K562 (cell line): Measurements from ENCODE around the gene ARHGAP22.

Experiments
- CTCF ChIP-seq, 3 experiments: IDR thresholded peaks in 2 of 3; conservative IDR thresholded peaks in 1 of 3; 2 replicates each; pipeline ENCODE4 v1.5.1; 2011 to 2012; ENCODE audit warnings: low read length in 3 of 3, mild to moderate bottlenecking in 3 of 3, control low read depth in 2 of 3, improper control_type of control experiment in 1 of 3, inconsistent platforms in 1 of 3, low read depth in 1 of 3, mixed read lengths in 1 of 3, moderate library complexity in 1 of 3; ENCODE audit not compliant: insufficient read depth in 2 of 3
- E2F8 ChIP-seq: fragments of 450-650 bp; IDR thresholded peaks from 2 replicates; pipeline ENCODE4 v1.7.1; 2018; ENCODE audit warnings: mild to moderate bottlenecking, low read depth; ENCODE audit not compliant: partially characterized antibody
- HDAC6 ChIP-seq: IDR thresholded peaks from 2 replicates; pipeline ENCODE4 v1.6.1; 2012; ENCODE audit warnings: low read depth, mild to moderate bottlenecking, control low read depth, inconsistent platforms, low read length, moderate library complexity
- MYNN ChIP-seq, 2 experiments: sonication (generic); formaldehyde crosslinking in 1 of 2; IDR thresholded peaks; 2 replicates each; pipeline versions ENCODE4 v1.5.0 to v1.6.1; 2016 to 2020; ENCODE audit warnings: antibody characterized with exemption in 1 of 2, missing genetic modification reagents in 1 of 2
- NR4A1 ChIP-seq, 2 experiments: fragments of 250-450 bp in 1 of 2; fragments of 450-650 bp in 1 of 2; sonication (Bioruptor Pico) in 1 of 2; IDR thresholded peaks; 2 replicates each; pipeline versions ENCODE4 v1.4.0 to v1.6.1; 2016 to 2020; ENCODE audit warnings: mild to moderate bottlenecking in 2 of 2, missing compliant biosample characterization in 1 of 2, missing genetic modification characterization in 1 of 2, moderate library complexity in 1 of 2
- POLR2A ChIP-seq: fragments of 450-650 bp; conservative IDR thresholded peaks from 2 replicates; pipeline ENCODE4 v1.6.1; 2016
- RCOR1 ChIP-seq, 2 experiments: IDR thresholded peaks; 2 replicates each; pipeline ENCODE4 v1.6.1; 2012; ENCODE audit warnings: low read depth in 2 of 2, low read length in 2 of 2, borderline replicate concordance in 1 of 2, improper control_type of control experiment in 1 of 2
- SIRT6 ChIP-seq: IDR thresholded peaks from one replicate; pipeline ENCODE4 v1.6.1; 2012; ENCODE audit warnings: low read depth, mild to moderate bottlenecking, control low read depth, inconsistent platforms, low read length, moderate library complexity
- ZHX1 ChIP-seq: fragments of 150-350 bp; conservative IDR thresholded peaks from 2 replicates; pipeline ENCODE4 v1.6.1; 2014; ENCODE audit warnings: low read length
- ZNF239 ChIP-seq: fragments of 250-450 bp; sonication (Bioruptor Pico); IDR thresholded peaks from 2 replicates; pipeline ENCODE4 v1.4.0; 2020; ENCODE audit warnings: mild to moderate bottlenecking
- ZNF280A ChIP-seq: fragments of 450-650 bp; IDR thresholded peaks from 2 replicates; pipeline ENCODE4 v1.6.1; 2018; ENCODE audit warnings: mild to moderate bottlenecking, low read depth; ENCODE audit not compliant: partially characterized antibody

- TF ChIP-seq ZHX1 (no peak), HDAC6 (no peak), CTCF (IDR thresholded peaks at IDR 0.05 in 2 of 3, conservative IDR thresholded peaks at IDR 0.05 in 1 of 3; ENCODE audit: insufficient read depth in 2 of 3, low read depth in 1 of 3, low read length in 3 of 3) (no peak), E2F8 (no peak), RCOR1 (IDR thresholded peaks at IDR 0.05; ENCODE audit: borderline replicate concordance in 1 of 2, low read depth in 2 of 2, low read length in 2 of 2) (no peak), NR4A1 (CRISPR knock-in tag; IDR thresholded peaks at IDR 0.05) (no peak), NR4A1 (tag; IDR thresholded peaks at IDR 0.05) (no peak), POLR2A (no peak), ZNF239 (CRISPR knock-in tag) (no peak), MYNN (IDR thresholded peaks at IDR 0.05) (no peak), MYNN (CRISPR knock-in tag; IDR thresholded peaks at IDR 0.05) (no peak), ZNF280A (no peak), SIRT6 (no peak)
These were observed 73.4 kb downstream of the ARHGAP22 start for GRCh38 chr10:48531486-48531885.
